ENCODE data around the gene CCND2.
A peak's percentile ranks its signal among the peaks of the same experiment; 100 is the strongest.

The CCND2 gene

DNA sequence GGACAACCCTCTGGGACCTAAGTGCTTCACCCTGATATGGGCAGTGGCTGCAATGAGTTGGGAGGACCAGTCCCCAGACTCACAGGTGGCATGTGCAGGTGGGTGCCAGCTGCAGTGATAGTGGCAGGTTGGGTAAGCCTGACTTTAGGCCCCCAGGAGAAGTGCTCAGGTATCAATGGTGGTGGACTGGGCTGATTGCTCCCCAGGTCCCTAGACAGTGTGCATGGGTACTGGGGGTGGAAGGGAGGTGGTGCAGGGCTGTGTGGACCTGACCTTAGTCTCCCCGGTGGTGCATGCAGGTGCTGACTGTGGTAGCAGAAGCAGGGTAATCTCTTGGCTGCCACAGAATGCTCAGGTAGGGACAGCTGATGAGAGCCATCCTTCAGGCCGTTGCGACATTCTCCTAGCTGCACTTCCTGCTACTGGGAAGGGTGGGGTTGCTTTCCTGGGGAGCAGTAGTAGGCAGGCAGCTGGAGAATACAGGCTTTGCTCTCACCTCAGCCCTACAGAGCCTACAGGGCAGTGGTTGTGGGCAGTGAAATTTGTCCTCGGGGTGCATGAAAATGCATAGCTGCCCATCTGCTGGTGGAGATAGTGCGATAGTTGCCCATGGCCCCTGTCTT is 33.3 kb upstream of the CCND2 start:
- Histone ChIP-seq H3K9me3 (ENCODE audit: insufficient read depth, low read length) (peaks cover 13% of the 10 kb centered on the region; the same call in 1 of the 2 replicates), H3K27me3 (ENCODE audit: low read depth, low read length) (peaks cover 3% of the 10 kb centered on the region; the same call in 1 of the 2 replicates), H3K4me3 (ENCODE audit: low read length) (no peak overlapping the region), H2AFZ (ENCODE audit: low read depth, low read length) (no peak overlapping the region), H3K9ac (ENCODE audit: low read length) (no peak overlapping the region), H3K4me1 (ENCODE audit: low read length) (peaks cover 41% of the 10 kb centered on the region), H3K27ac (ENCODE audit: low read length) (no peak overlapping the region), H3K4me2 (ENCODE audit: low read length) (no peak overlapping the region), H3K79me2 (ENCODE audit: low read length) (no peaks in the 10 kb centered on the region), H3K36me3 (replicated peaks; ENCODE audit: low read depth, low read length) (peaks cover 6% of the 10 kb centered on the region), H4K20me1 (ENCODE audit: insufficient read depth, low read length) (no peaks in the 10 kb centered on the region)
- no peak for TF ChIP-seq EZH2phosphoT487 (IDR thresholded peaks at IDR 0.05; ENCODE audit: low read depth)
- TF ChIP-seq, protein P1, sequence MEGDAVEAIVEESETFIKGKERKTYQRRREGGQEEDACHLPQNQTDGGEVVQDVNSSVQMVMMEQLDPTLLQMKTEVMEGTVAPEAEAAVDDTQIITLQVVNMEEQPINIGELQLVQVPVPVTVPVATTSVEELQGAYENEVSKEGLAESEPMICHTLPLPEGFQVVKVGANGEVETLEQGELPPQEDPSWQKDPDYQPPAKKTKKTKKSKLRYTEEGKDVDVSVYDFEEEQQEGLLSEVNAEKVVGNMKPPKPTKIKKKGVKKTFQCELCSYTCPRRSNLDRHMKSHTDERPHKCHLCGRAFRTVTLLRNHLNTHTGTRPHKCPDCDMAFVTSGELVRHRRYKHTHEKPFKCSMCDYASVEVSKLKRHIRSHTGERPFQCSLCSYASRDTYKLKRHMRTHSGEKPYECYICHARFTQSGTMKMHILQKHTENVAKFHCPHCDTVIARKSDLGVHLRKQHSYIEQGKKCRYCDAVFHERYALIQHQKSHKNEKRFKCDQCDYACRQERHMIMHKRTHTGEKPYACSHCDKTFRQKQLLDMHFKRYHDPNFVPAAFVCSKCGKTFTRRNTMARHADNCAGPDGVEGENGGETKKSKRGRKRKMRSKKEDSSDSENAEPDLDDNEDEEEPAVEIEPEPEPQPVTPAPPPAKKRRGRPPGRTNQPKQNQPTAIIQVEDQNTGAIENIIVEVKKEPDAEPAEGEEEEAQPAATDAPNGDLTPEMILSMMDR (IDR thresholded peaks at IDR 0.05; ENCODE audit: low read depth, low read length), result no peak

DNA sequence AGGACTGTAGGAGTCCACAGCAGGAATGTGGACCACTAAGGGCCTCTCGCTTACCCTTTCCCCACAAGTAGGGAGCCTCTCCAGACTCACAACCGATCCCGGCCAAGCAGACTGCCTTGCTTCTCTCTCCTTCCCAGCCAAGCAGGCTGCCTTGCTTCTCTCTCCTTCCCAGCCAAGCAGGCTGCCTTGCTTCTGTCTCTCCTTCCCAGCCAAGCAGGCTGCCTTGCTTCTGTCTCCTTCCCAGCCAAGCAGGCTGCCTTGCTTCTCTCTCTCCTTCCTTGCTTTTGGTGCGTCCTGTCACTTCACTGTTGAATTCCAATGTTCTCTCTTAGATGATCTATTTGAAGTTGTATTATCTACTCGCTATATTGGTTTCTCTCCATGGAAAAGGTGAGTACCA is 32.6 kb upstream of the CCND2 start:
- Histone ChIP-seq H3K4me3 (ENCODE audit: low read length) (no peak overlapping the region), H3K9ac (ENCODE audit: low read length) (no peak overlapping the region)
- TF ChIP-seq, protein P1 (IDR thresholded peaks at IDR 0.05; ENCODE audit: low read depth, low read length), result no peak
- no peak for TF ChIP-seq EZH2phosphoT487 (IDR thresholded peaks at IDR 0.05; ENCODE audit: low read depth)

GRCh38 chr12:4241592-4241991 is 32.0 kb upstream of the CCND2 start:
- Histone ChIP-seq H3K4me2 (ENCODE audit: low read length) (no peak overlapping the region), H3K36me3 (replicated peaks; ENCODE audit: low read depth, low read length) (peaks cover 6% of the 10 kb centered on the region), H3K9ac (ENCODE audit: low read length) (no peak overlapping the region), H3K27me3 (ENCODE audit: low read depth, low read length) (no peaks in the 10 kb centered on the region), H3K4me3 (ENCODE audit: low read length) (no peak overlapping the region), H3K79me2 (ENCODE audit: low read length) (no peaks in the 10 kb centered on the region), H4K20me1 (ENCODE audit: insufficient read depth, low read length) (no peaks in the 10 kb centered on the region), H2AFZ (ENCODE audit: low read depth, low read length) (no peak overlapping the region), H3K4me1 (ENCODE audit: low read length) (peaks cover 54% of the 10 kb centered on the region), H3K27ac (ENCODE audit: low read length) (no peak overlapping the region), H3K9me3 (ENCODE audit: insufficient read depth, low read length) (peaks cover 13% of the 10 kb centered on the region; the same call in 1 of the 2 replicates)
- TF ChIP-seq EZH2phosphoT487 (IDR thresholded peaks at IDR 0.05; ENCODE audit: low read depth), result no peak
- TF ChIP-seq, protein P1 (IDR thresholded peaks at IDR 0.05; ENCODE audit: low read depth, low read length), result no peak

More for the DNA sequence above, 32.6 kb upstream of the CCND2 start:
- no peaks in the 10 kb centered on the region for H4K20me1 ChIP-seq (ENCODE audit: insufficient read depth, low read length)
- H3K4me2 ChIP-seq (ENCODE audit: low read length), result no peak overlapping the region
- peaks cover 13% of the 10 kb centered on the region; the same call in 1 of the 2 replicates for H3K9me3 ChIP-seq (ENCODE audit: insufficient read depth, low read length)
- no peak overlapping the region for H3K27ac ChIP-seq (ENCODE audit: low read length)
- H3K27me3 ChIP-seq (ENCODE audit: low read depth, low read length), result no peaks in the 10 kb centered on the region
- H2AFZ ChIP-seq (ENCODE audit: low read depth, low read length), result no peak overlapping the region
- H3K79me2 ChIP-seq (ENCODE audit: low read length), result no peaks in the 10 kb centered on the region
- H3K4me1 ChIP-seq (ENCODE audit: low read length), result peaks cover 48% of the 10 kb centered on the region
- H3K36me3 ChIP-seq (replicated peaks; ENCODE audit: low read depth, low read length), result peaks cover 6% of the 10 kb centered on the region

DNA sequence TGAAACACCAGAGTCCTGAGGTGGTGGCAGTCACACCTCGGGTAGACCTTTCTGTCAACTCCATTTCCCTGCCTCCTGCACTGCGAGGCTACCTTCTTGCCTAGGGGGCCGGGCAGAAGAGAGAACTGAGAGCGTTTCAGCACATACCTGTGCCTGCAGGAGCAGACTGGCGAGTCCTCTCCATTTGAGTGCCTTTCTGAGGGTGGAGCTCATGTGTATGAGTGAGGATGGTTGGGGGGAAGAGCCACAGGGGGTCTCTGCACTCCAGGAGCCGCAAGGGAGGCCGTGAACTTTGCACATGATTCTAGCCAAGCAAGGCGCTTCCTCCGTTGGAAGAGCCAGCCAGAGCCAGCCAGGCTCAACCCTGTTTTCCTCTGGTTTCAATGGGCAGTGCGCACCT is 31.0 kb upstream of the CCND2 start:
- Histone ChIP-seq H3K79me2 (ENCODE audit: low read length) (no peaks in the 10 kb centered on the region), H4K20me1 (ENCODE audit: insufficient read depth, low read length) (no peaks in the 10 kb centered on the region), H3K4me2 (ENCODE audit: low read length) (0 out of 2 replicates have a peak overlapping the region, but pooled peaks have one; percentile 6), H3K9ac (ENCODE audit: low read length) (no peak overlapping the region), H3K4me1 (ENCODE audit: low read length) (peaks cover 64% of the 10 kb centered on the region), H3K27ac (ENCODE audit: low read length) (no peak overlapping the region), H3K4me3 (ENCODE audit: low read length) (no peak overlapping the region), H3K36me3 (replicated peaks; ENCODE audit: low read depth, low read length) (peaks cover 6% of the 10 kb centered on the region), H3K27me3 (ENCODE audit: low read depth, low read length) (no peaks in the 10 kb centered on the region), H2AFZ (ENCODE audit: low read depth, low read length) (no peak overlapping the region), H3K9me3 (ENCODE audit: insufficient read depth, low read length) (peaks cover 9% of the 10 kb centered on the region; the same call in 1 of the 2 replicates)
- no peak for TF ChIP-seq EZH2phosphoT487 (IDR thresholded peaks at IDR 0.05; ENCODE audit: low read depth)
- TF ChIP-seq, protein P1 (IDR thresholded peaks at IDR 0.05; ENCODE audit: low read depth, low read length), result no peak

All from OCI-LY3 (cell line).